Measurements from ENCODE around the gene MBP. TPM values are rescaled to one million over a fixed set of nuclear protein-coding genes. Genes with fewer than 3 reads are reported as not detected.

Gene MBP
- total and polyA plus RNA-seq, 4 donors = 619 to 2,945 (median 1,632) TPM

GRCh38 chr18:77046409-77046808, 86.2 kb downstream of the MBP start:
- Histone ChIP-seq H3K4me1 (ENCODE audit: control insufficient read depth, insufficient read depth, low read length) (peaks cover 27% of the 10 kb centered on the region), H3K36me3 (ENCODE audit: control insufficient read depth, insufficient read depth, low read length) (peaks cover 5% of the 10 kb centered on the region), H3K27ac (ENCODE audit: low read depth, low read length) (no peak overlapping the region), H3K27me3 (ENCODE audit: control insufficient read depth, insufficient read depth, low read length) (no peaks in the 10 kb centered on the region), H3K4me3 (ENCODE audit: low read depth, low read length) (no peak overlapping the region), H3K9me3 (ENCODE audit: control insufficient read depth, insufficient read depth, low read length) (no peaks in the 10 kb centered on the region)
- 50% methylated on average over 2 of the region's 9 CpGs for WGBS (ENCODE audit: insufficient coverage)
- no peak for DNase-seq (ENCODE audit: low read depth in 4 of 6, low spot score in 6 of 6)

- WGBS (ENCODE audit: insufficient coverage) = 86% methylated on average over 3 of the region's 6 CpGs
These were observed 86.9 kb downstream of the MBP start for GRCh38 chr18:77045677-77046076.

GRCh38 chr18:77044866-77045664, 87.5 kb downstream of the MBP start:
- DNase-seq (ENCODE audit: low read depth in 4 of 6, low spot score in 6 of 6) = no peak
- peaks cover 5% of the 10 kb centered on the region for H3K36me3 ChIP-seq (ENCODE audit: control insufficient read depth, insufficient read depth, low read length)
- no peaks in the 10 kb centered on the region for H3K27me3 ChIP-seq (ENCODE audit: control insufficient read depth, insufficient read depth, low read length)
- H3K9me3 ChIP-seq (ENCODE audit: control insufficient read depth, insufficient read depth, low read length) = no peaks in the 10 kb centered on the region
- no peak overlapping the region for H3K27ac ChIP-seq (ENCODE audit: low read depth, low read length)
- WGBS (ENCODE audit: insufficient coverage) = 67% methylated on average over 10 of the region's 14 CpGs
- H3K4me3 ChIP-seq (ENCODE audit: low read depth, low read length) = no peak overlapping the region
- H3K4me1 ChIP-seq (ENCODE audit: control insufficient read depth, insufficient read depth, low read length) = peaks cover 27% of the 10 kb centered on the region

More at GRCh38 chr18:77045677-77046076, 86.9 kb downstream of the MBP start:
- Histone ChIP-seq H3K4me1 (ENCODE audit: control insufficient read depth, insufficient read depth, low read length) (peaks cover 27% of the 10 kb centered on the region), H3K36me3 (ENCODE audit: control insufficient read depth, insufficient read depth, low read length) (peaks cover 5% of the 10 kb centered on the region), H3K4me3 (ENCODE audit: low read depth, low read length) (no peak overlapping the region), H3K27ac (ENCODE audit: low read depth, low read length) (no peak overlapping the region), H3K27me3 (ENCODE audit: control insufficient read depth, insufficient read depth, low read length) (no peaks in the 10 kb centered on the region), H3K9me3 (ENCODE audit: control insufficient read depth, insufficient read depth, low read length) (no peaks in the 10 kb centered on the region)
- DNase-seq (ENCODE audit: low read depth in 4 of 6, low spot score in 6 of 6) = peak in 1 of 6 donors; percentile 63

GRCh38 chr18:77043541-77044280, 88.9 kb downstream of the MBP start:
- H3K36me3 ChIP-seq (ENCODE audit: control insufficient read depth, insufficient read depth, low read length) = peaks cover 5% of the 10 kb centered on the region
- H3K27me3 ChIP-seq (ENCODE audit: control insufficient read depth, insufficient read depth, low read length) = no peaks in the 10 kb centered on the region
- no peak for DNase-seq (ENCODE audit: low read depth in 4 of 6, low spot score in 6 of 6)
- H3K27ac ChIP-seq (ENCODE audit: low read depth, low read length) = no peak overlapping the region
- peaks cover 30% of the 10 kb centered on the region for H3K4me1 ChIP-seq (ENCODE audit: control insufficient read depth, insufficient read depth, low read length)
- H3K4me3 ChIP-seq (ENCODE audit: low read depth, low read length) = no peak overlapping the region
- 90% methylated on average over 27 of the region's 27 CpGs for WGBS (ENCODE audit: insufficient coverage)
- H3K9me3 ChIP-seq (ENCODE audit: control insufficient read depth, insufficient read depth, low read length) = no peaks in the 10 kb centered on the region

GRCh38 chr18:77042583-77042982, 90.0 kb downstream of the MBP start:
- Histone ChIP-seq H3K36me3 (ENCODE audit: control insufficient read depth, insufficient read depth, low read length) (peaks cover 5% of the 10 kb centered on the region), H3K9me3 (ENCODE audit: control insufficient read depth, insufficient read depth, low read length) (no peaks in the 10 kb centered on the region), H3K27ac (ENCODE audit: low read depth, low read length) (peak overlapping the region; percentile 15), H3K27me3 (ENCODE audit: control insufficient read depth, insufficient read depth, low read length) (no peaks in the 10 kb centered on the region), H3K4me3 (ENCODE audit: low read depth, low read length) (no peak overlapping the region), H3K4me1 (ENCODE audit: control insufficient read depth, insufficient read depth, low read length) (peaks cover 32% of the 10 kb centered on the region)
- DNase-seq (ENCODE audit: low read depth in 4 of 6, low spot score in 6 of 6) = no peak
- 33% methylated on average over 4 of the region's 10 CpGs for whole genome bisulfite sequencing (ENCODE audit: insufficient coverage)

GRCh38 chr18:77039196-77040130, 93.1 kb downstream of the MBP start:
- Histone ChIP-seq H3K9me3 (ENCODE audit: control insufficient read depth, insufficient read depth, low read length) (no peaks in the 10 kb centered on the region), H3K4me3 (ENCODE audit: low read depth, low read length) (no peak overlapping the region), H3K27ac (ENCODE audit: low read depth, low read length) (no peak overlapping the region), H3K36me3 (ENCODE audit: control insufficient read depth, insufficient read depth, low read length) (peaks cover 4% of the 10 kb centered on the region), H3K4me1 (ENCODE audit: control insufficient read depth, insufficient read depth, low read length) (peaks cover 40% of the 10 kb centered on the region), H3K27me3 (ENCODE audit: control insufficient read depth, insufficient read depth, low read length) (no peaks in the 10 kb centered on the region)
- no peak for DNase-seq (ENCODE audit: low read depth in 4 of 6, low spot score in 6 of 6)
- 89% methylated on average over 5 of the region's 10 CpGs for WGBS (ENCODE audit: insufficient coverage)

GRCh38 chr18:77038182-77038858, 94.3 kb downstream of the MBP start:
- no peaks in the 10 kb centered on the region for H3K36me3 ChIP-seq (ENCODE audit: control insufficient read depth, insufficient read depth, low read length)
- H3K27me3 ChIP-seq (ENCODE audit: control insufficient read depth, insufficient read depth, low read length) = no peaks in the 10 kb centered on the region
- no peak overlapping the region for H3K4me3 ChIP-seq (ENCODE audit: low read depth, low read length)
- H3K27ac ChIP-seq (ENCODE audit: low read depth, low read length) = no peak overlapping the region
- 96% methylated on average over 2 of the region's 3 CpGs for WGBS (ENCODE audit: insufficient coverage)
- DNase-seq (ENCODE audit: low read depth in 4 of 6, low spot score in 6 of 6) = no peak
- no peaks in the 10 kb centered on the region for H3K9me3 ChIP-seq (ENCODE audit: control insufficient read depth, insufficient read depth, low read length)
- peaks cover 32% of the 10 kb centered on the region for H3K4me1 ChIP-seq (ENCODE audit: control insufficient read depth, insufficient read depth, low read length)

- DNase-seq (ENCODE audit: low read depth in 4 of 6, low spot score in 6 of 6) = peak in 1 of 6 donors; percentile 52
- Histone ChIP-seq H3K9me3 (ENCODE audit: control insufficient read depth, insufficient read depth, low read length) (no peaks in the 10 kb centered on the region), H3K27ac (ENCODE audit: low read depth, low read length) (no peak overlapping the region), H3K4me3 (ENCODE audit: low read depth, low read length) (no peak overlapping the region), H3K4me1 (ENCODE audit: control insufficient read depth, insufficient read depth, low read length) (peaks cover 32% of the 10 kb centered on the region), H3K27me3 (ENCODE audit: control insufficient read depth, insufficient read depth, low read length) (no peaks in the 10 kb centered on the region), H3K36me3 (ENCODE audit: control insufficient read depth, insufficient read depth, low read length) (no peaks in the 10 kb centered on the region)
- 72% methylated on average over 5 of the region's 13 CpGs for WGBS (ENCODE audit: insufficient coverage)
These were observed 95.0 kb downstream of the MBP start for GRCh38 chr18:77037567-77037966.
